Liver (tissue), 9 donors: ENCODE measurements around the gene SCGN. TPM values are rescaled to one million over a fixed set of nuclear protein-coding genes. Genes with fewer than 3 reads are reported as not detected.

Source experiments
- DNase-seq: peaks from one replicate; pipeline ENCODE4 v3.0.0-alpha.2; 2017; ENCODE audit warnings: low spot score
- H3K27ac ChIP-seq, 2 donors: one replicate each; pipeline ENCODE4 v1.7.0; 2013; ENCODE audit warnings: inconsistent platforms in 2 of 2, low read length in 2 of 2, control low read depth in 1 of 2, low read depth in 1 of 2, mild to moderate bottlenecking in 1 of 2
- H3K27me3 ChIP-seq, 4 donors: one replicate each; pipeline versions ENCODE4 v1.6.1 to v1.7.0; 2013; ENCODE audit warnings: low read length in 3 of 4, inconsistent platforms in 1 of 4, mild to moderate bottlenecking in 1 of 4, moderate library complexity in 1 of 4; ENCODE audit not compliant: control insufficient read depth in 4 of 4, insufficient read depth in 4 of 4
- H3K36me3 ChIP-seq, 4 donors: one replicate each; pipeline versions ENCODE4 v1.6.1 to v1.7.0; 2013; ENCODE audit warnings: low read length in 3 of 4, mild to moderate bottlenecking in 3 of 4, low read depth in 1 of 4, moderate library complexity in 1 of 4; ENCODE audit not compliant: control insufficient read depth in 4 of 4, insufficient read depth in 3 of 4
- H3K4me1 ChIP-seq, 4 donors: one replicate each; pipeline versions ENCODE4 v1.6.1 to v1.7.0; 2013; ENCODE audit warnings: low read length in 3 of 4, mild to moderate bottlenecking in 3 of 4, moderate library complexity in 1 of 4; ENCODE audit not compliant: control insufficient read depth in 4 of 4, insufficient read depth in 4 of 4
- H3K4me3 ChIP-seq, 3 donors: one replicate each; pipeline versions ENCODE4 v1.6.1 to v1.7.0; 2013; ENCODE audit warnings: low read length in 3 of 3, control low read depth in 1 of 3, low read depth in 1 of 3, mild to moderate bottlenecking in 1 of 3
- H3K9ac ChIP-seq, 2 donors: one replicate each; pipeline ENCODE4 v1.7.0; 2013; ENCODE audit warnings: low read length in 2 of 2, mild to moderate bottlenecking in 2 of 2, moderate library complexity in 2 of 2, control low read depth in 1 of 2, low read depth in 1 of 2
- H3K9me3 ChIP-seq, 4 donors: one replicate each; pipeline versions ENCODE4 v1.6.1 to v1.7.0; 2013; ENCODE audit warnings: low read length in 3 of 4; ENCODE audit not compliant: control insufficient read depth in 4 of 4
- EGR1 ChIP-seq, 2 donors: IDR thresholded peaks; 2 replicates each; pipeline ENCODE4 v1.6.1; 2016 to 2018; ENCODE audit warnings: antibody characterized with exemption in 2 of 2, low read depth in 2 of 2
- FOXA1 ChIP-seq: IDR thresholded peaks from 2 replicates; pipeline ENCODE4 v1.6.1; 2016; ENCODE audit warnings: antibody characterized with exemption
- FOXA2 ChIP-seq: IDR thresholded peaks from 2 replicates; pipeline ENCODE4 v1.6.1; 2016; ENCODE audit warnings: antibody characterized with exemption
- GABPA ChIP-seq, 2 donors: IDR thresholded peaks in 1 of 2; conservative IDR thresholded peaks in 1 of 2; 2 replicates each; pipeline ENCODE4 v1.6.1; 2016; ENCODE audit warnings: antibody characterized with exemption in 2 of 2, mild to moderate bottlenecking in 1 of 2, moderate library complexity in 1 of 2
- HNF4A ChIP-seq, 2 donors: conservative IDR thresholded peaks; 2 replicates each; pipeline ENCODE4 v1.6.1; 2016; ENCODE audit warnings: antibody characterized with exemption in 2 of 2, mild to moderate bottlenecking in 2 of 2
- HNF4G ChIP-seq: IDR thresholded peaks from 2 replicates; pipeline ENCODE4 v1.6.1; 2016; ENCODE audit warnings: antibody characterized with exemption
- JUND ChIP-seq, 2 donors: IDR thresholded peaks; 2 replicates each; pipeline ENCODE4 v1.6.1; 2016; ENCODE audit warnings: antibody characterized with exemption in 2 of 2
- NR2F2 ChIP-seq: IDR thresholded peaks from 2 replicates; pipeline ENCODE4 v1.6.1; 2016; ENCODE audit warnings: antibody characterized with exemption
- RAD21 ChIP-seq, 2 donors: IDR thresholded peaks; 2 replicates each; pipeline ENCODE4 v1.6.1; 2016; ENCODE audit warnings: antibody characterized with exemption in 2 of 2, mild to moderate bottlenecking in 2 of 2
- RXRA ChIP-seq, 2 donors: IDR thresholded peaks; 2 replicates each; pipeline ENCODE4 v1.6.1; 2017 to 2018; ENCODE audit warnings: antibody characterized with exemption in 2 of 2, mild to moderate bottlenecking in 1 of 2
- SP1 ChIP-seq: IDR thresholded peaks from 2 replicates; pipeline ENCODE4 v1.6.1; 2018; ENCODE audit warnings: antibody characterized with exemption, mild to moderate bottlenecking
- TAF1 ChIP-seq: conservative IDR thresholded peaks from 2 replicates; pipeline ENCODE4 v1.6.1; 2016; ENCODE audit warnings: antibody characterized with exemption, mild to moderate bottlenecking
- YY1 ChIP-seq: IDR thresholded peaks from 2 replicates; pipeline ENCODE4 v1.6.1; 2016; ENCODE audit warnings: antibody characterized with exemption, mild to moderate bottlenecking
- WGBS: extraction: QIAGEN DNeasy Blood & Tissue Kit; methylation state at CpG from one replicate; pipeline ENCODE4 v1.1.7; 2013; 5-methylcytosine and 5-hydroxymethylcytosine counted together
- polyA plus RNA-seq, 2 donors: library from polyadenylated mRNA; stranded (reverse) in 1 of 2; unstranded in 1 of 2; fragments of 200-250 nt in 1 of 2; fragments of >200 nt in 1 of 2; fragmentation: Nextera tagmentation in 1 of 2; extraction: Ambion mirVana in 1 of 2; gene quantifications; one replicate each; pipeline versions ENCODE4 v1.2.1 to v1.2.3, GENCODE V29; 2013 to 2015
- total RNA-seq, 2 donors: library from RNA; depleted of rRNA; stranded (reverse); fragments of >200 nt; gene quantifications; one replicate each; pipeline ENCODE4 v1.2.3, GENCODE V29; 2014
- TF ChIP-seq, protein P1 (sequence below): IDR thresholded peaks from 2 replicates; pipeline ENCODE4 v1.6.1; 2016; ENCODE audit warnings: antibody characterized with exemption
- TF ChIP-seq, protein P2 (sequence below): IDR thresholded peaks from 2 replicates; pipeline ENCODE4 v1.6.1; 2016; ENCODE audit warnings: antibody characterized with exemption, mild to moderate bottlenecking
- TF ChIP-seq, protein P3 (sequence below): IDR thresholded peaks from 2 replicates; pipeline ENCODE4 v1.6.1; 2016; ENCODE audit warnings: antibody characterized with exemption
- TF ChIP-seq, protein P4 (sequence below): fragments of 150-350 bp; IDR thresholded peaks from 2 replicates; pipeline ENCODE4 v1.5.1; 2017; ENCODE audit warnings: improper control_type of control experiment, low read depth, low read length; ENCODE audit not compliant: missing input control
- TF ChIP-seq, protein P5 (sequence below): IDR thresholded peaks from 2 replicates; pipeline ENCODE4 v1.6.1; 2016; ENCODE audit warnings: antibody characterized with exemption
- donor health status: healthy.
- donor health status: healthy.
- donor health status: healthy.
- donor health status: healthy.
- donor health status: healthy.

SCGN gene
- total and polyA plus RNA-seq, 4 donors, result 0.28 to 8.1 (median 2.8) TPM

DNA sequence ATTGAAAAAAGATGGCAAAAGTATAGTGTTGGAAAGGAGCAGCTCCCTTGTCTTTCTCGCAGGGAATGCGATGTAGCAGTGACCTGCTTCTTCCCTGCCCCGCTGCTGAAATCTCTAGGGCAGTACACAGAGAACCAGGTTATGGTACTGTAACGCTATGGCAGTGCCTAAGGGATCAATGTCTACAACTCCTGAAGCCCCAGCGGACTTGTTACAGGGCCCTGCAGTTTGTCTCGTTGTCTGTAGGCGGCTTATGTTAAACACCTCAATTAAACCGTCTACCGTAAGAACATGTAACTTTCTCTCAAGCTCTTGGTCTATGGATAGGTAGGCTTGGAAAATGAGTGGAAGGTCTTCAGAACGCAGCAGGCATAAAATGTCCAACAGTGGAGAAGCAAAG is 57.7 kb downstream of the SCGN start:
- TF ChIP-seq, protein P1, sequence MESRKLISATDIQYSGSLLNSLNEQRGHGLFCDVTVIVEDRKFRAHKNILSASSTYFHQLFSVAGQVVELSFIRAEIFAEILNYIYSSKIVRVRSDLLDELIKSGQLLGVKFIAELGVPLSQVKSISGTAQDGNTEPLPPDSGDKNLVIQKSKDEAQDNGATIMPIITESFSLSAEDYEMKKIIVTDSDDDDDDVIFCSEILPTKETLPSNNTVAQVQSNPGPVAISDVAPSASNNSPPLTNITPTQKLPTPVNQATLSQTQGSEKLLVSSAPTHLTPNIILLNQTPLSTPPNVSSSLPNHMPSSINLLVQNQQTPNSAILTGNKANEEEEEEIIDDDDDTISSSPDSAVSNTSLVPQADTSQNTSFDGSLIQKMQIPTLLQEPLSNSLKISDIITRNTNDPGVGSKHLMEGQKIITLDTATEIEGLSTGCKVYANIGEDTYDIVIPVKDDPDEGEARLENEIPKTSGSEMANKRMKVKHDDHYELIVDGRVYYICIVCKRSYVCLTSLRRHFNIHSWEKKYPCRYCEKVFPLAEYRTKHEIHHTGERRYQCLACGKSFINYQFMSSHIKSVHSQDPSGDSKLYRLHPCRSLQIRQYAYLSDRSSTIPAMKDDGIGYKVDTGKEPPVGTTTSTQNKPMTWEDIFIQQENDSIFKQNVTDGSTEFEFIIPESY, result no peak
- no peak for TF ChIP-seq SP1
- no peak for TF ChIP-seq FOXA1
- TF ChIP-seq EGR1 (IDR thresholded peaks at IDR 0.05; ENCODE audit: low read depth in 2 of 2), result no peak
- TF ChIP-seq, protein P2, sequence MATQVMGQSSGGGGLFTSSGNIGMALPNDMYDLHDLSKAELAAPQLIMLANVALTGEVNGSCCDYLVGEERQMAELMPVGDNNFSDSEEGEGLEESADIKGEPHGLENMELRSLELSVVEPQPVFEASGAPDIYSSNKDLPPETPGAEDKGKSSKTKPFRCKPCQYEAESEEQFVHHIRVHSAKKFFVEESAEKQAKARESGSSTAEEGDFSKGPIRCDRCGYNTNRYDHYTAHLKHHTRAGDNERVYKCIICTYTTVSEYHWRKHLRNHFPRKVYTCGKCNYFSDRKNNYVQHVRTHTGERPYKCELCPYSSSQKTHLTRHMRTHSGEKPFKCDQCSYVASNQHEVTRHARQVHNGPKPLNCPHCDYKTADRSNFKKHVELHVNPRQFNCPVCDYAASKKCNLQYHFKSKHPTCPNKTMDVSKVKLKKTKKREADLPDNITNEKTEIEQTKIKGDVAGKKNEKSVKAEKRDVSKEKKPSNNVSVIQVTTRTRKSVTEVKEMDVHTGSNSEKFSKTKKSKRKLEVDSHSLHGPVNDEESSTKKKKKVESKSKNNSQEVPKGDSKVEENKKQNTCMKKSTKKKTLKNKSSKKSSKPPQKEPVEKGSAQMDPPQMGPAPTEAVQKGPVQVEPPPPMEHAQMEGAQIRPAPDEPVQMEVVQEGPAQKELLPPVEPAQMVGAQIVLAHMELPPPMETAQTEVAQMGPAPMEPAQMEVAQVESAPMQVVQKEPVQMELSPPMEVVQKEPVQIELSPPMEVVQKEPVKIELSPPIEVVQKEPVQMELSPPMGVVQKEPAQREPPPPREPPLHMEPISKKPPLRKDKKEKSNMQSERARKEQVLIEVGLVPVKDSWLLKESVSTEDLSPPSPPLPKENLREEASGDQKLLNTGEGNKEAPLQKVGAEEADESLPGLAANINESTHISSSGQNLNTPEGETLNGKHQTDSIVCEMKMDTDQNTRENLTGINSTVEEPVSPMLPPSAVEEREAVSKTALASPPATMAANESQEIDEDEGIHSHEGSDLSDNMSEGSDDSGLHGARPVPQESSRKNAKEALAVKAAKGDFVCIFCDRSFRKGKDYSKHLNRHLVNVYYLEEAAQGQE, result no peak
- no peak for TF ChIP-seq HNF4A (conservative IDR thresholded peaks at IDR 0.05)
- no peak for TF ChIP-seq TAF1
- TF ChIP-seq RXRA (IDR thresholded peaks at IDR 0.05), result no peak
- TF ChIP-seq HNF4G, result no peak
- TF ChIP-seq, protein P3, sequence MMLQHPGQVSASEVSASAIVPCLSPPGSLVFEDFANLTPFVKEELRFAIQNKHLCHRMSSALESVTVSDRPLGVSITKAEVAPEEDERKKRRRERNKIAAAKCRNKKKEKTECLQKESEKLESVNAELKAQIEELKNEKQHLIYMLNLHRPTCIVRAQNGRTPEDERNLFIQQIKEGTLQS, result no peak
- no peak for TF ChIP-seq GABPA (IDR thresholded peaks at IDR 0.05 in 1 of 2, conservative IDR thresholded peaks at IDR 0.05 in 1 of 2)
- no peak for TF ChIP-seq JUND (IDR thresholded peaks at IDR 0.05)
- TF ChIP-seq NR2F2, result no peak
- TF ChIP-seq RAD21 (IDR thresholded peaks at IDR 0.05), result no peak
- no peak for TF ChIP-seq YY1
- TF ChIP-seq FOXA2, result no peak

DNA sequence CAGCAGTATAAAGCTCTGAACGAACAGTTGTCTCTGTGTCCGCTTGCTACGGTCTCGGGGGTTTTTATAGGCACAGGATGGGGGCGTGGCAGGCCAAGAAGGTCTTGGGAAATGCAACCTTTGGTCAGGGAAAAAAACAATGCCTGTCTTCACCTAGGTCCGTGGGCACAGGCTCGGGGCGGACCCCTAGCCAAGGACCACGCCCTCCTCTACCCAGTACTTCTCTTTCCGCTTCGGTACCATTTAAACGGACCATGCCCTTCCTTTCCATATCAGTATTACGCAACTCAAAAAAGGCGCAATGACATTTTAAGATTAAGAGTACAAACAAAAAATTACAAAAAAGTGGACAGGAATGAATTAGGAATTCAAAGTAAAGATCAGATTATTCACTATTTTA is 58.3 kb downstream of the SCGN start:
- Histone ChIP-seq H3K4me1 (no peaks in the 10 kb centered on the region), H3K9ac (no peak overlapping the region), H3K4me3 (no peak overlapping the region), H3K36me3 (no peaks in the 10 kb centered on the region), H3K27me3 (no peaks in the 10 kb centered on the region), H3K27ac (no peak overlapping the region), H3K9me3 (no peaks in the 10 kb centered on the region)
- no peak for DNase-seq
- WGBS, result 71% methylated on average over 14 of the region's 14 CpGs
- TF ChIP-seq RXRA (IDR thresholded peaks at IDR 0.05), result no peak
- no peak for TF ChIP-seq YY1
- TF ChIP-seq, protein P4, sequence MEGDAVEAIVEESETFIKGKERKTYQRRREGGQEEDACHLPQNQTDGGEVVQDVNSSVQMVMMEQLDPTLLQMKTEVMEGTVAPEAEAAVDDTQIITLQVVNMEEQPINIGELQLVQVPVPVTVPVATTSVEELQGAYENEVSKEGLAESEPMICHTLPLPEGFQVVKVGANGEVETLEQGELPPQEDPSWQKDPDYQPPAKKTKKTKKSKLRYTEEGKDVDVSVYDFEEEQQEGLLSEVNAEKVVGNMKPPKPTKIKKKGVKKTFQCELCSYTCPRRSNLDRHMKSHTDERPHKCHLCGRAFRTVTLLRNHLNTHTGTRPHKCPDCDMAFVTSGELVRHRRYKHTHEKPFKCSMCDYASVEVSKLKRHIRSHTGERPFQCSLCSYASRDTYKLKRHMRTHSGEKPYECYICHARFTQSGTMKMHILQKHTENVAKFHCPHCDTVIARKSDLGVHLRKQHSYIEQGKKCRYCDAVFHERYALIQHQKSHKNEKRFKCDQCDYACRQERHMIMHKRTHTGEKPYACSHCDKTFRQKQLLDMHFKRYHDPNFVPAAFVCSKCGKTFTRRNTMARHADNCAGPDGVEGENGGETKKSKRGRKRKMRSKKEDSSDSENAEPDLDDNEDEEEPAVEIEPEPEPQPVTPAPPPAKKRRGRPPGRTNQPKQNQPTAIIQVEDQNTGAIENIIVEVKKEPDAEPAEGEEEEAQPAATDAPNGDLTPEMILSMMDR, result no peak
- TF ChIP-seq, protein P3, result no peak
- no peak for TF ChIP-seq SP1
- TF ChIP-seq FOXA2, result no peak
- no peak for TF ChIP-seq HNF4G
- no peak for TF ChIP-seq FOXA1
- no peak for TF ChIP-seq TAF1
- TF ChIP-seq, protein P2, result no peak
- no peak for TF ChIP-seq NR2F2
- TF ChIP-seq, protein P1, result no peak
- TF ChIP-seq RAD21 (IDR thresholded peaks at IDR 0.05), result no peak
- TF ChIP-seq, protein P5, sequence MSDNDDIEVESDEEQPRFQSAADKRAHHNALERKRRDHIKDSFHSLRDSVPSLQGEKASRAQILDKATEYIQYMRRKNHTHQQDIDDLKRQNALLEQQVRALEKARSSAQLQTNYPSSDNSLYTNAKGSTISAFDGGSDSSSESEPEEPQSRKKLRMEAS, result no peak
- TF ChIP-seq HNF4A (conservative IDR thresholded peaks at IDR 0.05), result no peak

More for the DNA sequence above, 57.7 kb downstream of the SCGN start:
- no peak overlapping the region for H3K9ac ChIP-seq
- no peak for DNase-seq
- H3K4me3 ChIP-seq, result no peak overlapping the region
- no peak overlapping the region for H3K27ac ChIP-seq
- WGBS, result 93% methylated on average over 10 of the region's 10 CpGs
- no peaks in the 10 kb centered on the region for H3K4me1 ChIP-seq
- H3K27me3 ChIP-seq, result no peaks in the 10 kb centered on the region
- no peaks in the 10 kb centered on the region for H3K36me3 ChIP-seq
- H3K9me3 ChIP-seq, result no peaks in the 10 kb centered on the region
